ENCODE data around the gene TAX1BP1.
A peak's percentile ranks its signal among the peaks of the same experiment; 100 is the strongest.

The TAX1BP1 gene

GRCh38 chr7:27775782-27776181, 35.8 kb downstream of the TAX1BP1 start:
- TF ChIP-seq CTCF (conservative IDR thresholded peaks at IDR 0.05; ENCODE audit: low read depth, low read length) = no peak
- no peak overlapping the region for H3K4me3 ChIP-seq (ENCODE audit: low read length)
- DNase-seq (ENCODE audit: low read depth) = no peak

GRCh38 chr7:27777662-27778061, 37.7 kb downstream of the TAX1BP1 start:
- H3K4me3 ChIP-seq (ENCODE audit: low read length) = no peak overlapping the region
- TF ChIP-seq CTCF (conservative IDR thresholded peaks at IDR 0.05; ENCODE audit: low read depth, low read length) = no peak
- DNase-seq (ENCODE audit: low read depth) = no peak

GRCh38 chr7:27779873-27780272, 39.9 kb downstream of the TAX1BP1 start:
- TF ChIP-seq CTCF (conservative IDR thresholded peaks at IDR 0.05; ENCODE audit: low read depth, low read length) = no peak
- no peak for DNase-seq (ENCODE audit: low read depth)
- no peak overlapping the region for H3K4me3 ChIP-seq (ENCODE audit: low read length)

GRCh38 chr7:27781188-27781587, 41.2 kb downstream of the TAX1BP1 start:
- no peak overlapping the region for H3K4me3 ChIP-seq (ENCODE audit: low read length)
- no peak for TF ChIP-seq CTCF (conservative IDR thresholded peaks at IDR 0.05; ENCODE audit: low read depth, low read length)
- DNase-seq (ENCODE audit: low read depth) = no peak

GRCh38 chr7:27782849-27783248, 42.9 kb downstream of the TAX1BP1 start:
- H3K4me3 ChIP-seq (ENCODE audit: low read length) = no peak overlapping the region
- no peak for TF ChIP-seq CTCF (conservative IDR thresholded peaks at IDR 0.05; ENCODE audit: low read depth, low read length)
- no peak for DNase-seq (ENCODE audit: low read depth)

- H3K4me3 ChIP-seq (ENCODE audit: low read length) = no peak overlapping the region
- no peak for DNase-seq (ENCODE audit: low read depth)
- TF ChIP-seq CTCF (conservative IDR thresholded peaks at IDR 0.05; ENCODE audit: low read depth, low read length) = peak; percentile 61
These were observed 44.6 kb downstream of the TAX1BP1 start for GRCh38 chr7:27784399-27785053.

- no peak for TF ChIP-seq CTCF (conservative IDR thresholded peaks at IDR 0.05; ENCODE audit: low read depth, low read length)
- no peak overlapping the region for H3K4me3 ChIP-seq (ENCODE audit: low read length)
- no peak for DNase-seq (ENCODE audit: low read depth)
These were observed 48.5 kb downstream of the TAX1BP1 start for GRCh38 chr7:27788437-27788836.

Measured in retinal pigment epithelial cell (primary cell).